Loucy (cell line): ENCODE data around the gene AKTIP.

ENCODE experiments used
- H2AFZ ChIP-seq: fragments of 200-600 bp; sonication (generic); 2 replicates; pipeline ENCODE4 v1.6.0; 2016; ENCODE audit warnings: antibody characterized with exemption, mild to moderate bottlenecking, low read length, moderate library complexity
- H3F3A ChIP-seq: fragments of 200-600 bp; 2 replicates; pipeline ENCODE4 v1.6.0; 2016; ENCODE audit warnings: antibody characterized with exemption, low read depth, mild to moderate bottlenecking
- H3K27me3 ChIP-seq: fragments of 200-600 bp; sonication (generic); 2 replicates; pipeline ENCODE4 v1.6.1; 2014; ENCODE audit warnings: low read length, mild to moderate bottlenecking; ENCODE audit not compliant: insufficient read depth, poor library complexity, severe bottlenecking
- H3K36me3 ChIP-seq: fragments of 200-600 bp; sonication (generic); 2 replicates; pipeline ENCODE4 v1.6.1; 2016; ENCODE audit warnings: low read length; ENCODE audit not compliant: insufficient read depth
- H3K4me1 ChIP-seq: fragments of 200-600 bp; sonication (generic); 2 replicates; pipeline ENCODE4 v1.5.1; 2014; ENCODE audit warnings: low read length, mild to moderate bottlenecking; ENCODE audit not compliant: insufficient read depth, poor library complexity, severe bottlenecking
- H3K4me2 ChIP-seq: fragments of 200-600 bp; sonication (generic); 2 replicates; pipeline ENCODE4 v1.6.0; 2014; ENCODE audit warnings: antibody characterized with exemption, low read length, low read depth, mild to moderate bottlenecking; ENCODE audit not compliant: poor library complexity, severe bottlenecking
- H3K4me3 ChIP-seq: fragments of 200-600 bp; sonication (generic); 2 replicates; pipeline ENCODE4 v1.5.1; 2014; ENCODE audit warnings: low read length, mild to moderate bottlenecking, mixed read lengths; ENCODE audit not compliant: poor library complexity, severe bottlenecking
- H3K79me2 ChIP-seq: fragments of 200-600 bp; sonication (generic); 2 replicates; pipeline ENCODE4 v1.6.1; 2014; ENCODE audit warnings: low read length; ENCODE audit not compliant: insufficient read depth
- H3K9ac ChIP-seq: fragments of 200-600 bp; sonication (generic); 2 replicates; pipeline ENCODE4 v1.6.0; 2014; ENCODE audit warnings: mild to moderate bottlenecking, low read depth, low read length, moderate library complexity; ENCODE audit not compliant: poor library complexity, severe bottlenecking
- H3K9me2 ChIP-seq: fragments of 200-600 bp; sonication (generic); replicated peaks from 2 replicates; pipeline ENCODE4 v1.6.1; 2016; ENCODE audit warnings: low read depth, low read length, mixed read lengths
- H3K9me3 ChIP-seq: fragments of 200-600 bp; sonication (generic); 2 replicates; pipeline ENCODE4 v1.6.1; 2014; ENCODE audit warnings: mild to moderate bottlenecking, antibody characterized with exemption, low read length, low read depth; ENCODE audit not compliant: insufficient read depth
- H4K20me1 ChIP-seq: fragments of 200-600 bp; sonication (generic); 2 replicates; pipeline ENCODE4 v1.6.0; 2014; ENCODE audit warnings: antibody characterized with exemption, low read length, mild to moderate bottlenecking; ENCODE audit not compliant: insufficient read depth, poor library complexity, severe bottlenecking
- CTCF ChIP-seq: fragments of 200-600 bp; sonication (generic); conservative IDR thresholded peaks from 2 replicates; pipeline ENCODE4 v1.5.1; 2014; ENCODE audit warnings: mild to moderate bottlenecking, antibody characterized with exemption, low read length
- EZH2phosphoT487 ChIP-seq: fragments of 200-600 bp; IDR thresholded peaks from 2 replicates; pipeline ENCODE4 v1.6.1; 2018; ENCODE audit warnings: antibody characterized with exemption, mild to moderate bottlenecking, moderate library complexity, borderline replicate concordance

AKTIP gene

GRCh38 chr16:53523971-53524548 lies 21.1 kb upstream of the AKTIP start:
- H3K9ac ChIP-seq: no peak overlapping the region
- peaks cover 4% of the 10 kb centered on the region for H3K4me1 ChIP-seq
- no peak overlapping the region for H2AFZ ChIP-seq
- H3K4me2 ChIP-seq: no peak overlapping the region
- H3F3A ChIP-seq: no peaks in the 10 kb centered on the region; the same call in 1 of the 2 replicates
- H3K79me2 ChIP-seq: no peaks in the 10 kb centered on the region
- TF ChIP-seq EZH2phosphoT487: no peak
- no peak for TF ChIP-seq CTCF
- peaks cover 39% of the 10 kb centered on the region for H3K27me3 ChIP-seq
- no peaks in the 10 kb centered on the region for H3K9me3 ChIP-seq
- no peaks in the 10 kb centered on the region for H4K20me1 ChIP-seq
- no peaks in the 10 kb centered on the region for H3K9me2 ChIP-seq
- no peaks in the 10 kb centered on the region for H3K36me3 ChIP-seq
- H3K4me3 ChIP-seq: no peak overlapping the region

DNA sequence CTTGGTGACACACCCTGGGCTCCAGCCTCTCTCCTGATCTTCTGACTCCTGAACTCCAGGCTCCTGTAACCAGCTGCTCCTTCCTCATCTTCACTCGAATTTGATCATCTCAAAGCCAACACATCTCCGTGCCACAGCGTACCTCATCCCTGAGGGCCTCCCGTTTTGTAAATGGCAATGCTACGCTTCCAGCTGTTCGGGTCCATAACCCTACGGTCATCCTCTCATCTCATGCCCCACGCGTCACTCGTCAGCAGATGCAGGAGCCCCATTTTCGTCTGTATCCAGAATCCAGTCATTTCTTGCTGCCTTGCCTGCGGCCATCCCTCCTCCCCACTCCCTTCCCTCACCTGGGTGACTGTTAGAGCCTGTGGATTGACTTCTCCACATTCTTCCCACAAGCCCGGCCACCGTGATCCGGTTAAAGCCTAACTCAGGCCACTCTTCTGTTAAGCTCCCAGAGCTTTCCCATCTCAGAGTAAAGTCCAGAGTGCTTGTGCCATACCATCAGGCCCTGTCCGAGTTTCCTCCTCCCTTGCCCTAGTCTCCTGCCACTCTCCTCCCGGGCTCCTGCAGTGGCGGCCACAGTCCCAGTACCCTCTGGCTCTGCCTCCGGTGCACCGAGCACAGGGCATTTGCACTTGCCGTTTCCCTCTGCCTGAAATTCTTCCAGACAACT lies 20.3 kb upstream of the AKTIP start:
- H4K20me1 ChIP-seq: no peaks in the 10 kb centered on the region
- peaks cover 39% of the 10 kb centered on the region for H3K27me3 ChIP-seq
- no peak overlapping the region for H3K9ac ChIP-seq
- no peaks in the 10 kb centered on the region for H3K36me3 ChIP-seq
- no peak overlapping the region for H3K4me3 ChIP-seq
- no peaks in the 10 kb centered on the region for H3K79me2 ChIP-seq
- no peak for TF ChIP-seq CTCF
- TF ChIP-seq EZH2phosphoT487: no peak
- no peaks in the 10 kb centered on the region; the same call in 1 of the 2 replicates for H3F3A ChIP-seq
- no peaks in the 10 kb centered on the region for H3K9me2 ChIP-seq
- H3K4me2 ChIP-seq: no peak overlapping the region
- peaks cover 10% of the 10 kb centered on the region for H3K4me1 ChIP-seq
- H2AFZ ChIP-seq: no peak overlapping the region
- no peaks in the 10 kb centered on the region for H3K9me3 ChIP-seq

- Histone ChIP-seq H3K36me3 (no peaks in the 10 kb centered on the region), H4K20me1 (no peaks in the 10 kb centered on the region), H3K27me3 (peaks cover 72% of the 10 kb centered on the region), H3K4me2 (peak overlapping the region; percentile 85), H3K9me3 (no peaks in the 10 kb centered on the region), H3K9me2 (no peaks in the 10 kb centered on the region), H2AFZ (no peak overlapping the region), H3F3A (no peaks in the 10 kb centered on the region; the same call in 1 of the 2 replicates), H3K4me1 (peaks cover 18% of the 10 kb centered on the region), H3K79me2 (no peaks in the 10 kb centered on the region), H3K9ac (no peak overlapping the region), H3K4me3 (no peak overlapping the region)
- no peak for TF ChIP-seq CTCF
- no peak for TF ChIP-seq EZH2phosphoT487
Measured at GRCh38 chr16:53519417-53520091, 16.5 kb upstream of the AKTIP start.
